Measurements from ENCODE around the gene RSU1.
"Not testable (repeated sequence)": the region's sequence is repeated elsewhere in the genome, so short reads cannot be mapped to it uniquely, and the experiment has no call there.

RSU1 gene

GRCh38 chr10:16780338-16780880, 36.8 kb downstream of the RSU1 start:
- DNase-seq (ENCODE audit: low read depth in 2 of 2): no peak

GRCh38 chr10:16779384-16779915, 37.8 kb downstream of the RSU1 start:
- peak; percentile 61 for DNase-seq (ENCODE audit: low read depth in 2 of 2)

- DNase-seq (ENCODE audit: low read depth in 2 of 2): no peak
Observed at GRCh38 chr10:16777473-16778370, 39.5 kb downstream of the RSU1 start.

- no peak for DNase-seq (ENCODE audit: low read depth in 2 of 2)
Observed at GRCh38 chr10:16776896-16777295, 40.3 kb downstream of the RSU1 start.

GRCh38 chr10:16773334-16773733, 43.9 kb downstream of the RSU1 start:
- no peak for DNase-seq (ENCODE audit: low read depth in 2 of 2)

- DNase-seq (ENCODE audit: low read depth in 2 of 2): no peak
Observed at GRCh38 chr10:16770670-16771069, 46.6 kb downstream of the RSU1 start.

- DNase-seq (ENCODE audit: low read depth in 2 of 2): no peak
Observed at GRCh38 chr10:16770141-16770540, 47.1 kb downstream of the RSU1 start.

GRCh38 chr10:16769331-16769730, 47.9 kb downstream of the RSU1 start:
- no peak for DNase-seq (ENCODE audit: low read depth in 2 of 2)

GRCh38 chr10:16768702-16769101, 48.5 kb downstream of the RSU1 start:
- no peak for DNase-seq (ENCODE audit: low read depth in 2 of 2)

- DNase-seq (ENCODE audit: low read depth in 2 of 2): no peak
Observed at GRCh38 chr10:16765509-16766375, 51.5 kb downstream of the RSU1 start.

- DNase-seq (ENCODE audit: low read depth in 2 of 2): no peak
Observed at GRCh38 chr10:16761300-16761699, 55.9 kb downstream of the RSU1 start.

GRCh38 chr10:16756561-16757221, 60.5 kb downstream of the RSU1 start:
- DNase-seq (ENCODE audit: low read depth in 2 of 2): no peak

GRCh38 chr10:16754765-16755164, 62.5 kb downstream of the RSU1 start:
- DNase-seq (ENCODE audit: low read depth in 2 of 2): no peak

- not testable (repeated sequence) for DNase-seq (ENCODE audit: low read depth in 2 of 2)
Observed at GRCh38 chr10:16752849-16753248, 64.4 kb downstream of the RSU1 start.

- no peak for DNase-seq (ENCODE audit: low read depth in 2 of 2)
Observed at GRCh38 chr10:16752099-16752498, 65.1 kb downstream of the RSU1 start.

GRCh38 chr10:16751244-16751643, 66.0 kb downstream of the RSU1 start:
- DNase-seq (ENCODE audit: low read depth in 2 of 2): no peak

GRCh38 chr10:16750461-16750860, 66.8 kb downstream of the RSU1 start:
- no peak for DNase-seq (ENCODE audit: low read depth in 2 of 2)

- no peak for DNase-seq (ENCODE audit: low read depth in 2 of 2)
Observed at GRCh38 chr10:16748749-16749148, 68.5 kb downstream of the RSU1 start.

- DNase-seq (ENCODE audit: low read depth in 2 of 2): no peak
Observed at GRCh38 chr10:16746856-16747255, 70.4 kb downstream of the RSU1 start.

- DNase-seq (ENCODE audit: low read depth in 2 of 2): no peak
Observed at GRCh38 chr10:16745061-16745460, 72.2 kb downstream of the RSU1 start.

- no peak for DNase-seq (ENCODE audit: low read depth in 2 of 2)
Observed at GRCh38 chr10:16742165-16742960, 74.9 kb downstream of the RSU1 start.

Data from stimulated activated CD8-positive, alpha-beta memory T cell treated with anti-CD3 and anti-CD28 coated beads, Interleukin-15, amount 100 ng/mL, for 48 hours (primary cell).